H1 (cell line): Measurements from ENCODE around the gene ADGRB3. TPM values are rescaled to one million over a fixed set of nuclear protein-coding genes. Genes with fewer than 3 reads are reported as not detected.

Source experiments
- CTCF ChIA-PET: fragments of 300-600 bp; sonication (Branson Sonifier 250); formaldehyde crosslinking; loops from one replicate; lab custom pipeline; 2021; ENCODE audit not compliant: partially characterized antibody; lab: Charles Lee
- POLR2A ChIA-PET: fragments of 300-600 bp; sonication (Branson Sonifier 250); formaldehyde crosslinking; loops from one replicate; lab custom pipeline; 2021; ENCODE audit warnings: inconsistent platforms; ENCODE audit not compliant: partially characterized antibody; lab: Charles Lee
- DNase-seq, 2 experiments: peaks; one replicate each; pipeline versions ENCODE4 v3.0.0 to v3.0.0-alpha.2; 2010 to 2022; ENCODE audit warnings: low spot score in 2 of 2, low read depth in 1 of 2, mixed read lengths in 1 of 2
- FAIRE-seq: peaks from 2 replicates; lab custom pipeline; 2011; peaks lifted over from hg19 to GRCh38; lab: Jason Lieb, UNC
- H2AFZ ChIP-seq: 2 replicates; pipeline ENCODE4 v1.8.1; 2012; ENCODE audit warnings: low read length, inconsistent platforms
- H2AK5ac ChIP-seq: 2 replicates; pipeline ENCODE4 v1.6.1; 2013; ENCODE audit warnings: low read depth, low read length
- H2BK120ac ChIP-seq: replicated peaks from 2 replicates; pipeline ENCODE3; 2013; ENCODE audit warnings: low read depth, low read length, inconsistent platforms
- H2BK12ac ChIP-seq: 2 replicates; pipeline ENCODE4 v1.6.1; 2013; ENCODE audit warnings: low read depth, low read length
- H2BK15ac ChIP-seq: 2 replicates; pipeline ENCODE4 v1.6.1; 2013; ENCODE audit warnings: low read length
- H2BK20ac ChIP-seq: 2 replicates; pipeline ENCODE4 v1.6.1; 2013; ENCODE audit warnings: low read length
- H2BK5ac ChIP-seq: 2 replicates; pipeline ENCODE4 v1.6.1; 2013; ENCODE audit warnings: low read depth, low read length
- H3K14ac ChIP-seq: 2 replicates; pipeline ENCODE4 v1.6.1; 2013; ENCODE audit warnings: inconsistent platforms; ENCODE audit not compliant: insufficient read length
- H3K18ac ChIP-seq: 2 replicates; pipeline ENCODE4 v1.6.1; 2013; ENCODE audit warnings: low read length; ENCODE audit errors: extremely low read depth
- H3K23ac ChIP-seq: 2 replicates; pipeline ENCODE4 v1.6.1; 2013; ENCODE audit warnings: inconsistent platforms; ENCODE audit not compliant: insufficient read length
- H3K23me2 ChIP-seq: 2 replicates; pipeline ENCODE4 v1.6.1; 2013; ENCODE audit warnings: low read depth, low read length
- H3K27ac ChIP-seq: 2 replicates; pipeline ENCODE4 v1.6.1; 2011; ENCODE audit warnings: low read depth, low read length, inconsistent platforms
- H3K27me3 ChIP-seq, 4 experiments: replicated peaks in 1 of 4; 1 replicate in 1 of 4; 2 replicates in 3 of 4; pipeline versions ENCODE4 v1.6.1 to v1.8.1; 2011 to 2013; ENCODE audit warnings: low read length in 3 of 4, mild to moderate bottlenecking in 3 of 4, inconsistent platforms in 2 of 4, mixed read lengths in 2 of 4, moderate library complexity in 1 of 4; ENCODE audit not compliant: control insufficient read depth in 3 of 4, insufficient read depth in 3 of 4; ENCODE audit errors: extremely low read depth in 1 of 4
- H3K36me3 ChIP-seq, 4 experiments: 2 replicates each; pipeline versions ENCODE4 v1.6.1 to v1.8.1; 2011 to 2013; ENCODE audit warnings: mild to moderate bottlenecking in 4 of 4, low read length in 3 of 4, moderate library complexity in 2 of 4, control low read depth in 1 of 4, inconsistent platforms in 1 of 4; ENCODE audit not compliant: insufficient read depth in 4 of 4, control insufficient read depth in 2 of 4
- H3K4ac ChIP-seq: replicated peaks from 2 replicates; pipeline ENCODE3; 2013; ENCODE audit warnings: low read length, low read depth, mixed read lengths, inconsistent platforms; ENCODE audit not compliant: insufficient read length
- H3K4me1 ChIP-seq, 4 experiments: replicated peaks in 1 of 4; 1 replicate in 1 of 4; 2 replicates in 3 of 4; pipeline versions ENCODE4 v1.6.1 to v1.8.1; 2011 to 2013; ENCODE audit warnings: low read length in 3 of 4, inconsistent platforms in 2 of 4, mixed read lengths in 1 of 4; ENCODE audit not compliant: insufficient read depth in 4 of 4, control insufficient read depth in 3 of 4
- H3K4me2 ChIP-seq, 2 experiments: 2 replicates each; pipeline versions ENCODE4 v1.6.1 to v1.8.1; 2011 to 2013; ENCODE audit warnings: low read depth in 2 of 2, low read length in 2 of 2, control low read depth in 1 of 2, inconsistent platforms in 1 of 2, mild to moderate bottlenecking in 1 of 2; ENCODE audit not compliant: insufficient read depth in 1 of 2
- H3K4me3 ChIP-seq, 4 experiments: fragments of 200-600, 300-600 bp in 1 of 4; sonication (generic), shearing (Covaris generic), sonication (Bioruptor Twin) in 1 of 4; 2 replicates each; pipeline versions ENCODE4 v1.5.1 to v1.8.1; 2011 to 2016; ENCODE audit warnings: low read length in 4 of 4, low read depth in 3 of 4, control low read depth in 2 of 4, inconsistent platforms in 2 of 4, mild to moderate bottlenecking in 2 of 4, mixed read lengths in 1 of 4, moderate library complexity in 1 of 4; ENCODE audit not compliant: insufficient read depth in 2 of 4; ENCODE audit errors: extremely low read depth in 1 of 4
- H3K56ac ChIP-seq: replicated peaks from 2 replicates; pipeline ENCODE3; 2013; ENCODE audit warnings: low read depth, mild to moderate bottlenecking, mixed read lengths, low read length, inconsistent platforms; ENCODE audit not compliant: insufficient read length
- H3K79me1 ChIP-seq: 2 replicates; pipeline ENCODE4 v1.6.1; 2013; ENCODE audit warnings: low read depth, low read length, control low read depth
- H3K79me2 ChIP-seq, 2 experiments: 2 replicates each; pipeline versions ENCODE4 v1.6.1 to v1.8.1; 2012 to 2013; ENCODE audit warnings: low read length in 2 of 2, mild to moderate bottlenecking in 2 of 2, inconsistent platforms in 1 of 2; ENCODE audit not compliant: insufficient read depth in 2 of 2, control insufficient read depth in 1 of 2
- H3K9ac ChIP-seq, 4 experiments: replicated peaks in 1 of 4; 1 replicate in 1 of 4; 2 replicates in 3 of 4; pipeline versions ENCODE4 v1.6.1 to v1.8.1; 2011 to 2013; ENCODE audit warnings: low read depth in 3 of 4, low read length in 3 of 4, control low read depth in 2 of 4, mild to moderate bottlenecking in 2 of 4, moderate library complexity in 2 of 4, inconsistent platforms in 1 of 4; ENCODE audit errors: extremely low read depth in 1 of 4
- H3K9me3 ChIP-seq, 2 experiments: 2 replicates each; pipeline versions ENCODE4 v1.6.1 to v1.8.1; 2012 to 2013; ENCODE audit warnings: mild to moderate bottlenecking in 2 of 2, moderate library complexity in 2 of 2, control low read depth in 1 of 2, inconsistent platforms in 1 of 2, low read depth in 1 of 2, low read length in 1 of 2, mixed read lengths in 1 of 2; ENCODE audit not compliant: insufficient read depth in 2 of 2
- H4K20me1 ChIP-seq, 2 experiments: replicated peaks in 1 of 2; 2 replicates each; pipeline versions ENCODE3 to v1.8.1; 2011 to 2013; ENCODE audit warnings: inconsistent platforms in 2 of 2, low read length in 2 of 2, mild to moderate bottlenecking in 1 of 2; ENCODE audit not compliant: insufficient read depth in 2 of 2, control insufficient read depth in 1 of 2
- H4K5ac ChIP-seq: 2 replicates; pipeline ENCODE4 v1.6.1; 2013; ENCODE audit warnings: low read length, low read depth, mixed read lengths, inconsistent platforms; ENCODE audit not compliant: insufficient read length
- H4K8ac ChIP-seq: 2 replicates; pipeline ENCODE4 v1.8.0; 2013; ENCODE audit warnings: mild to moderate bottlenecking, moderate library complexity, low read length, inconsistent platforms; ENCODE audit not compliant: insufficient read depth; ENCODE audit errors: extremely low read depth
- H4K91ac ChIP-seq: replicated peaks from 2 replicates; pipeline ENCODE3; 2013; ENCODE audit warnings: low read length, mixed read lengths, inconsistent platforms; ENCODE audit not compliant: insufficient read length
- ASH2L ChIP-seq: fragments of 200-600, 300-600 bp; sonication (generic); IDR thresholded peaks from one replicate; pipeline ENCODE4 v1.7.1; 2017; ENCODE audit warnings: low read length
- E2F6 ChIP-seq: IDR thresholded peaks from 2 replicates; pipeline ENCODE4 v1.6.1; 2012; ENCODE audit warnings: inconsistent platforms
- EP300 ChIP-seq, 2 experiments: IDR thresholded peaks; 1 replicate in 1 of 2; 2 replicates in 1 of 2; pipeline ENCODE4 v1.6.1; 2011 to 2012; ENCODE audit warnings: low read depth in 2 of 2, low read length in 2 of 2, mild to moderate bottlenecking in 2 of 2, borderline replicate concordance in 1 of 2, inconsistent platforms in 1 of 2, moderate library complexity in 1 of 2
- KDM5A ChIP-seq: fragments of 200-600 bp; IDR thresholded peaks from 2 replicates; pipeline ENCODE4 v1.7.1; 2012; ENCODE audit warnings: mild to moderate bottlenecking, low read length, inconsistent platforms, mixed read lengths
- RXRA ChIP-seq: IDR thresholded peaks from 2 replicates; pipeline ENCODE4 v1.6.1; 2011; ENCODE audit warnings: low read depth, mild to moderate bottlenecking, low read length, moderate library complexity; ENCODE audit not compliant: insufficient read depth
- YY1 ChIP-seq: IDR thresholded peaks from 2 replicates; pipeline ENCODE4 v1.6.1; 2011; ENCODE audit warnings: low read depth, mild to moderate bottlenecking, low read length
- WGBS, 2 experiments: shearing (Covaris generic) in 1 of 2; methylation state at CpG; one replicate each; pipeline versions ENCODE4 v1.1.6 to v1.1.7; 2013 to 2015; ENCODE audit warnings: low lambda C conversion rate in 2 of 2, mixed read lengths in 2 of 2, inconsistent platforms in 1 of 2, low coverage in 1 of 2, missing lambda C conversion rate in 1 of 2; ENCODE audit not compliant: insufficient replicate concordance in 2 of 2, insufficient coverage in 1 of 2, insufficient read length in 1 of 2; ENCODE audit errors: extremely low coverage in 1 of 2, missing lambda C conversion rate in 1 of 2; 5-methylcytosine and 5-hydroxymethylcytosine counted together
- polyA plus RNA-seq, 7 experiments: library from polyadenylated mRNA; depleted of rRNA in 3 of 7; stranded (reverse) in 5 of 7; unstranded in 2 of 7; fragments of >200 nt in 5 of 7; fragments of 200-250 nt in 2 of 7; gene quantifications; 1 replicate in 5 of 7; 2 replicates in 1 of 7; 4 replicates in 1 of 7; pipeline versions ENCODE4 v1.2.1 to v1.2.3, GENCODE V29; 2011 to 2013; ENCODE audit warnings: missing spikeins in 2 of 7, mixed read lengths in 2 of 7
- total RNA-seq: library from RNA; stranded (reverse); fragmentation: NEBNext Ultra II Directional; extraction: Animal tissue kit (Norgen Biotek cat#: 25700); gene quantifications from 2 replicates; pipeline ENCODE4 v1.2.1, GENCODE V29; 2021

Gene ADGRB3
- total and polyA plus RNA-seq, 2 of the 8 experiments (the other 6 are each of a cell fraction or from before 2014, with no cell fraction given), result 0.35 to 1.2 TPM

GRCh38 chr6:69366831-69367230 lies 731.7 kb downstream of the ADGRB3 start:
- Histone ChIP-seq H2AFZ (no peak overlapping the region), H3K23me2 (no peaks in the 10 kb centered on the region), H4K5ac (no peak overlapping the region), H3K14ac (no peak overlapping the region), H4K20me1 (no peaks in the 10 kb centered on the region), H3K4ac (no peak overlapping the region), H4K91ac (no peak overlapping the region), H3K4me3 (no peak overlapping the region), H3K56ac (no peak overlapping the region), H2BK120ac (no peak overlapping the region), H3K4me1 (peaks cover 0 to 4% (median 0%) of the 10 kb centered on the region in 4 experiments; a peak in 1 of 7 replicates), H3K23ac (no peak overlapping the region), H2BK15ac (no peak overlapping the region), H3K79me1 (no peaks in the 10 kb centered on the region), H2BK5ac (no peak overlapping the region), H3K79me2 (no peaks in the 10 kb centered on the region), H3K18ac (no peak overlapping the region), H3K27ac (no peak overlapping the region), H3K27me3 (no peaks in the 10 kb centered on the region), H4K8ac (no peak overlapping the region), H2BK12ac (no peak overlapping the region), H2AK5ac (no peak overlapping the region), H2BK20ac (no peak overlapping the region), H3K4me2 (no peak overlapping the region), H3K36me3 (no peaks in the 10 kb centered on the region), H3K9ac (no peak overlapping the region), H3K9me3 (no peaks in the 10 kb centered on the region)
- no peak for DNase-seq
- ChIA-PET POLR2A (no interaction called here), CTCF (no interaction called here)
- FAIRE-seq, result no peak
- 81% methylated on average over 1 of the region's 1 CpG; no CpG with 5 or more reads in 1 of the 2 experiments for WGBS, 2 experiments
- TF ChIP-seq RXRA (no peak), EP300 (IDR thresholded peaks at IDR 0.05; ENCODE audit: borderline replicate concordance in 1 of 2, low read depth in 2 of 2, low read length in 2 of 2) (no peak), E2F6 (no peak), YY1 (no peak), ASH2L (no peak), KDM5A (no peak)
